ENCODE measurements around the gene SYT9. TPM values are rescaled to one million over a fixed set of nuclear protein-coding genes. Genes with fewer than 3 reads are reported as not detected.
"Not testable (repeated sequence)": the region's sequence is repeated elsewhere in the genome, so short reads cannot be mapped to it uniquely, and the experiment has no call there.

SYT9 gene
- total and polyA plus RNA-seq, 3 donors from 2014 or later = 2.7 to 4.1 (median 3.1) TPM

GRCh38 chr11:7514099-7514591, 262.4 kb downstream of the SYT9 start:
- intact Hi-C loops (cut with DNase I; ENCODE audit: low total_unique reads) = no loop called here
- peak overlapping the region; percentile 95 to 96 for H3K27ac ChIP-seq
- no peaks in the 10 kb centered on the region for H3K36me3 ChIP-seq (ENCODE audit: low read depth, missing control alignments)
- TF ChIP-seq POLR2A (IDR thresholded peaks at IDR 0.05) (no peak), CTCF (IDR thresholded peaks at IDR 0.05) (no peak)
- no peaks in the 10 kb centered on the region for H3K9me3 ChIP-seq
- peaks cover 31% of the 10 kb centered on the region for H3K4me1 ChIP-seq
- H3K27me3 ChIP-seq = no peaks in the 10 kb centered on the region
- H3K4me3 ChIP-seq = peak overlapping the region; percentile 79 to 88
- 1 to 2% methylated on average over 15 to 17 of the region's 31 CpGs for WGBS, 2 donors
- DNase-seq = peak; percentile 41

- TF ChIP-seq POLR2A (IDR thresholded peaks at IDR 0.05) = no peak
- Histone ChIP-seq H3K9me3 (no peaks in the 10 kb centered on the region), H3K4me3 (no peak overlapping the region), H3K4me1 (peaks cover 32% of the 10 kb centered on the region), H3K27ac (no peak overlapping the region), H3K27me3 (no peaks in the 10 kb centered on the region), H3K36me3 (ENCODE audit: low read depth, missing control alignments) (no peaks in the 10 kb centered on the region)
- no peak for DNase-seq
- WGBS, 2 donors = 88 to 100% methylated on average over 1 of the region's 1 CpG
- intact Hi-C loops (cut with DNase I; ENCODE audit: low total_unique reads) = no loop called here
Observed at GRCh38 chr11:7515447-7515886, 263.8 kb downstream of the SYT9 start.

- H3K36me3 ChIP-seq (ENCODE audit: low read depth, missing control alignments) = no peaks in the 10 kb centered on the region
- H3K9me3 ChIP-seq = no peaks in the 10 kb centered on the region
- intact Hi-C loops (cut with DNase I; ENCODE audit: low total_unique reads) = no loop called here
- TF ChIP-seq POLR2A (IDR thresholded peaks at IDR 0.05) (no peak), CTCF (IDR thresholded peaks at IDR 0.05) (no peak)
- no peak for DNase-seq
- no peak overlapping the region for H3K27ac ChIP-seq
- WGBS, 2 donors = 88 to 90% methylated on average over 12 of the region's 12 CpGs
- H3K4me1 ChIP-seq = peaks cover 30% of the 10 kb centered on the region
- H3K4me3 ChIP-seq = no peak overlapping the region
- H3K27me3 ChIP-seq = no peaks in the 10 kb centered on the region
Observed at GRCh38 chr11:7516475-7516874, 264.8 kb downstream of the SYT9 start.

- H3K4me3 ChIP-seq; intact Hi-C loops (cut with DNase I; ENCODE audit: low total_unique reads); H3K9me3 ChIP-seq; DNase-seq; H3K27ac ChIP-seq; H3K36me3 ChIP-seq (ENCODE audit: low read depth, missing control alignments); H3K27me3 ChIP-seq: not testable (repeated sequence)
- H3K4me1 ChIP-seq = peaks cover 17% of the 10 kb centered on the region
- 89 to 96% methylated on average over 10 to 13 of the region's 13 CpGs for WGBS, 2 donors
Observed at GRCh38 chr11:7517743-7518142, 266.0 kb downstream of the SYT9 start.

MicroRNAs encoded within 50 kb of the gene (microRNA counts, 767-probe panel; counts per million panel counts)
- microRNA hsa-miR-302e = 0 to 152 counts per million in 2 donors

Small RNAs within 50 kb of the gene (microRNA-seq; reads per million reads assigned to microRNA genes)
- 0 reads per million in 2 donors for gene MIR302E (ENCODE audit: borderline number of aligned reads in 2 of 2, borderline replicate concordance in 1 of 2)

Small RNAs within 50 kb of the gene (small RNA-seq; reads per million reads assigned to genes)
- 0 reads per million in 2 donors for gene MIR302E

Other genes with a start within 250 kb of the SYT9 start
- gene ZNF214, start 231.6 kb upstream of the SYT9 start, total RNA-seq = 1 to 10 TPM; 7.3 to 9.9 TPM
- gene ZNF214, start 231.6 kb upstream of the SYT9 start, polyA plus RNA-seq (ENCODE audit: insufficient read depth, low read depth, low replicate concordance) = 8.2 TPM
- gene NLRP14, start 231.4 kb upstream of the SYT9 start, total RNA-seq = 1 to 10 TPM; 1.6 to 2.4 TPM
- gene NLRP14, start 231.4 kb upstream of the SYT9 start, polyA plus RNA-seq (ENCODE audit: insufficient read depth, low read depth, low replicate concordance) = 1.2 TPM
- gene RBMXL2, start 162.9 kb upstream of the SYT9 start, total RNA-seq = 10 to 100 TPM; 58.2 to 79.4 TPM
- 103 TPM for gene RBMXL2, start 162.9 kb upstream of the SYT9 start, polyA plus RNA-seq (ENCODE audit: insufficient read depth, low read depth, low replicate concordance)
- 1 to 10 TPM; 2.9 to 3.0 TPM for gene OLFML1, start 233.6 kb downstream of the SYT9 start, total RNA-seq
- 15.3 TPM for gene OLFML1, start 233.6 kb downstream of the SYT9 start, polyA plus RNA-seq (ENCODE audit: insufficient read depth, low read depth, low replicate concordance)